ENCODE results near the gene IRS2. TPM values are rescaled to one million over a fixed set of nuclear protein-coding genes. Genes with fewer than 3 reads are reported as not detected.
A peak's percentile ranks its signal among the peaks of the same experiment; 100 is the strongest.

Gene IRS2
- total and polyA plus RNA-seq, 2 donors (not counting 1 experiment from before 2014, with no cell fraction given), result 2.3 TPM

DNA sequence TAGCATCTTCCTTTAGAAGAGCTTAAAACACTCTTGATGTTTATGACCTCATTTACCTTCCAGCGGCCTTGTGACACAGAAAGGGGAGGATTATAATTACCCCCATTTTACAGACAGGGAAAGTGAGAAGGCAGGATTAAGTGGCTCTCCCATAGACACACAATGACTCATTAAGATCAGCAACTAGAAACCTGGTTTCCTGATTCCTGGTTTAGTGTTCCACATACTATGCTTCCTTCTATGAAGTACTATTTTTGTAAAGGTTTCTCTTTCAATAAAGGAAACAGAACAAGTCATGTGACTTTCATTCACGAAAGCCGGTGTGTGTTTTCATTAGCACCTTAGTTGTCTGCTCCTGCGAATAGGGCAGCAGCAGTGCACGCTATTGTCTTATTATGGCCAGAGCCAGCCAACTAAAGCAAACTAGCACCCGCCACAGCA lies 8.3 kb downstream of the IRS2 start:
- no peak overlapping the region for H3K27ac ChIP-seq (ENCODE audit: insufficient read depth, low read length)
- H4K20me1 ChIP-seq (ENCODE audit: control insufficient read depth, extremely low read depth, insufficient read depth, low read length), result no peaks in the 10 kb centered on the region
- peaks cover 7% of the 10 kb centered on the region for H3K36me3 ChIP-seq (ENCODE audit: control insufficient read depth, insufficient read depth, low read length)
- no peak for TF ChIP-seq CTCF (conservative IDR thresholded peaks at IDR 0.05 in 1 of 2, IDR thresholded peaks at IDR 0.05 in 1 of 2; ENCODE audit: low read depth in 1 of 2, low read length in 2 of 2)
- no peak for TF ChIP-seq EZH2 (IDR thresholded peaks at IDR 0.05; ENCODE audit: low read length, missing control alignments)
- H3K4me3 ChIP-seq (replicated peaks in 1 of 4; ENCODE audit: control extremely low read depth in 1 of 4, insufficient read depth in 1 of 4, low read depth in 3 of 4, low read length in 4 of 4), result no peak overlapping the region
- no peaks in the 10 kb centered on the region for H3K9me3 ChIP-seq (ENCODE audit: control insufficient read depth, insufficient read depth, low read depth, low read length)
- H3K4me1 ChIP-seq (ENCODE audit: control insufficient read depth, extremely low read depth, insufficient read depth, low read length), result peaks cover 3% of the 10 kb centered on the region
- H3K27me3 ChIP-seq (ENCODE audit: control insufficient read depth, insufficient read depth, low read length), result no peaks in the 10 kb centered on the region
- H3K79me2 ChIP-seq (ENCODE audit: control insufficient read depth, insufficient read depth, low read length), result peaks cover 14% of the 10 kb centered on the region
- no peak overlapping the region for H3K9ac ChIP-seq (ENCODE audit: insufficient read depth, low read length)
- H2AFZ ChIP-seq (ENCODE audit: low read length), result no peak overlapping the region
- DNase-seq (ENCODE audit: low read depth in 2 of 2), result peak in 1 of 2 donors; percentile 73
- H3K4me2 ChIP-seq (ENCODE audit: extremely low read depth, insufficient read depth, low read length), result peak overlapping the region; percentile 35

DNA sequence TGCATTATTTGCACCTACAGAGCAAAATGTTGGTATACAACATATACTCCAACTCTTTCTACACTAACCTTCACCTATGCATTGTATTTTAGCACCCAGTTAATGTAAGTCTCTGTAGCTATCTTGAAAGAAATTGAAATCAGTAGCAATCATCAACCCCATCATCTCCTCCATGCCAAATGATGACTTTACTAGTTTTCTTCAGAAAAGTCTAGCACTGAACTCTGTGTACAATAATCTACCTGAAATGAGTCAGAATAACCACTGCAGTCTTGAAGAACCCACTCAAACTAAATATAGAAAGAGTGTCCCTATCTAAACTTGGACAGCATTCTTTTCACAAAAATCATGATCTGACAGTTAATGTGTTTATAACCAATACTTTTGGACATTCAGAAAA lies 9.8 kb downstream of the IRS2 start:
- Histone ChIP-seq H2AFZ (ENCODE audit: low read length) (no peak overlapping the region), H4K20me1 (ENCODE audit: control insufficient read depth, extremely low read depth, insufficient read depth, low read length) (no peaks in the 10 kb centered on the region), H3K27me3 (ENCODE audit: control insufficient read depth, insufficient read depth, low read length) (no peaks in the 10 kb centered on the region), H3K4me1 (ENCODE audit: control insufficient read depth, extremely low read depth, insufficient read depth, low read length) (peaks cover 3% of the 10 kb centered on the region), H3K9me3 (ENCODE audit: control insufficient read depth, insufficient read depth, low read depth, low read length) (no peaks in the 10 kb centered on the region), H3K4me2 (ENCODE audit: extremely low read depth, insufficient read depth, low read length) (no peak overlapping the region), H3K9ac (ENCODE audit: insufficient read depth, low read length) (no peak overlapping the region), H3K79me2 (ENCODE audit: control insufficient read depth, insufficient read depth, low read length) (peaks cover 12% of the 10 kb centered on the region), H3K36me3 (ENCODE audit: control insufficient read depth, insufficient read depth, low read length) (no peaks in the 10 kb centered on the region), H3K4me3 (replicated peaks in 1 of 4; ENCODE audit: control extremely low read depth in 1 of 4, insufficient read depth in 1 of 4, low read depth in 3 of 4, low read length in 4 of 4) (no peak overlapping the region), H3K27ac (ENCODE audit: insufficient read depth, low read length) (no peak overlapping the region)
- peak in 1 of 2 donors; percentile 50 for DNase-seq (ENCODE audit: low read depth in 2 of 2)
- TF ChIP-seq CTCF (conservative IDR thresholded peaks at IDR 0.05 in 1 of 2, IDR thresholded peaks at IDR 0.05 in 1 of 2; ENCODE audit: low read depth in 1 of 2, low read length in 2 of 2) (no peak), EZH2 (IDR thresholded peaks at IDR 0.05; ENCODE audit: low read length, missing control alignments) (no peak)

DNA sequence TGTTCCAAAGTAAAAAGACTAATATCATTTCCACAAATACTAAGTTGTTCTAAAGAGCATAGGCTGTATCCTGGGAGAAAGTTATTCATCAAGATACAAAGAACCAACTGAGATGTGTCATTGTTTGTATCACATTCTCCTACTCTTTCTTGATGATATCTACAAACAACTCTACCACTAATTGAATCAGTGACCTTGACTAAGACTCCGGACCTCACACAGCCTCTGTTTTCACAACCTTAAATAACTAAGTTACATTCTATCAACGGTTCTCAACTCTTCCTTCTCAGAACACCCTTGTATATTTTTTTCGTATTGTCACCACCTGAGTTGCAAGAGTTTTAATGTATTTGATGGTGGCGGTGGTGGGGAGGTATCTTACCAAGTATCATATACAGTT lies 12.6 kb downstream of the IRS2 start:
- Histone ChIP-seq H3K9me3 (ENCODE audit: control insufficient read depth, insufficient read depth, low read depth, low read length) (no peaks in the 10 kb centered on the region), H2AFZ (ENCODE audit: low read length) (no peak overlapping the region), H3K4me2 (ENCODE audit: extremely low read depth, insufficient read depth, low read length) (no peak overlapping the region), H4K20me1 (ENCODE audit: control insufficient read depth, extremely low read depth, insufficient read depth, low read length) (no peaks in the 10 kb centered on the region), H3K4me3 (replicated peaks in 1 of 4; ENCODE audit: control extremely low read depth in 1 of 4, insufficient read depth in 1 of 4, low read depth in 3 of 4, low read length in 4 of 4) (no peak overlapping the region), H3K9ac (ENCODE audit: insufficient read depth, low read length) (no peak overlapping the region), H3K36me3 (ENCODE audit: control insufficient read depth, insufficient read depth, low read length) (no peaks in the 10 kb centered on the region), H3K27me3 (ENCODE audit: control insufficient read depth, insufficient read depth, low read length) (no peaks in the 10 kb centered on the region), H3K4me1 (ENCODE audit: control insufficient read depth, extremely low read depth, insufficient read depth, low read length) (no peaks in the 10 kb centered on the region), H3K79me2 (ENCODE audit: control insufficient read depth, insufficient read depth, low read length) (peaks cover 2% of the 10 kb centered on the region), H3K27ac (ENCODE audit: insufficient read depth, low read length) (no peak overlapping the region)
- TF ChIP-seq EZH2 (IDR thresholded peaks at IDR 0.05; ENCODE audit: low read length, missing control alignments) (no peak), CTCF (conservative IDR thresholded peaks at IDR 0.05 in 1 of 2, IDR thresholded peaks at IDR 0.05 in 1 of 2; ENCODE audit: low read depth in 1 of 2, low read length in 2 of 2) (no peak)
- DNase-seq (ENCODE audit: low read depth in 2 of 2), result no peak

Measured in fibroblast of lung (primary cell).